NCI-H526 treated with DMSO at 0.1 percent for 48 hours (cell line): ENCODE data around the gene UQCC2.

Source experiments
- DNase-seq: peaks from one replicate; lab custom pipeline; 2025; lab: John Stamatoyannopoulos, UW

UQCC2 gene

DNA sequence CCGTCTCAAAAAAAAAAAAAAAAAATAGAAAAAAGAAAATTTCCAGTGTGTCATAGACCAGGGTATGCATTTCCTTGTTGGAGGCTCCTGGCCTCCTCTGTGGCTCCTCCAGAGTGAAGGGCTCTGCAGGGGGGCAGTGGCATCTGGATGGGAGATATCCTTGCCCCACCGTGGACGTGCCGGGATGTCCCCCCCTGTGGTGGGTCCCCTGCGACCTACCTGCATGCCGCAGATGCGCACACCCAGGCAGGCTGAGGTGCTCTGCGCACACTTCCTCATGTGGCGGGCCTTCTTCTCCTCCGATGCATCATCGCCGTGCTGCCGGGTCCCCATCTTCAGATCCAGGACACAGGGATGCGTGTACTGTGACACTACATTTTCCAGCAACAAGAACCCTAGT lies 13.7 kb upstream of the UQCC2 start:
- no peak for DNase-seq

DNA sequence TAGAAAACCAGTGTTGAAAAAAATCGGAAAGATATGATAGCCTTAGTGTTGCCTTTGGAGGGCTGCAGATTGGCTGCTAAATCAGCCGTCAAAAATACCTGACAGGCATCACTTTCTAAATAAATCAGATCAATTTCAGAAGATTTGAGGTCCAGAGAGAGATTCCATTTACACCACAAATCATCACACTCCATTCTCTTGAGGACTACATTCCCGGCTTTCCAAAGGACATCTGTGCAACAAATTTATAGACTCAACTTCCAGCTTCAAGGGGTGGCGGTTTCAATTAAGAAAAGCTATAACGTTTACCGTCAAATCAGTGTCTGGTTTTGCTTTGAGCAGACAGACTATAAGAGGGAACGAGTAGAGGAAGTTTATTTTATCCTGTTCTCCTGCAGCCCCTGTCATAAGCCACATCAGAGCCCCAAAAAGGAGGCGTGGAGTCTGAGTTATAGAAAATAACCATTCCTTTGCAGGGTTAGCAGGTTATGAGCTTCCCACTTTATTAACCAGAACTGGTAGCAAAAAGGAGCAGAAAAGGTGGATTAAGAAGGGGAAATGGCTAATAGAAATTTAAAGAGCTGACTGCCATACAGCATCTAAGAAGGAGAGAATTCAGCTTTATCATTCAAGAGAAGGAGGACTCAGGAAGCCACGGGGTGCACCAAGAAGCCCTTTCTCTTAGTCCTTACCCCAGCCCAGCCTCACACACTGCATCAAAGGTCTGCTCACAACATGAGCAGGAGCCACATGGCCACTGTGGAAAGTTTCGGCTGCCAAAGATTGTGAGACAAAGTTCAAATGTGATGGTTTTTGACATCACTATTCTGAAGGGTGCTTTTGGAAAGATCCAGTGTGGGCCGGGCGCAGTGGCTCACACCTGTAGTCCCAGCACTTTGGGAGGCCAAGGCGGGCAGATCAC lies 12.9 kb upstream of the UQCC2 start:
- DNase-seq, result no peak

DNA sequence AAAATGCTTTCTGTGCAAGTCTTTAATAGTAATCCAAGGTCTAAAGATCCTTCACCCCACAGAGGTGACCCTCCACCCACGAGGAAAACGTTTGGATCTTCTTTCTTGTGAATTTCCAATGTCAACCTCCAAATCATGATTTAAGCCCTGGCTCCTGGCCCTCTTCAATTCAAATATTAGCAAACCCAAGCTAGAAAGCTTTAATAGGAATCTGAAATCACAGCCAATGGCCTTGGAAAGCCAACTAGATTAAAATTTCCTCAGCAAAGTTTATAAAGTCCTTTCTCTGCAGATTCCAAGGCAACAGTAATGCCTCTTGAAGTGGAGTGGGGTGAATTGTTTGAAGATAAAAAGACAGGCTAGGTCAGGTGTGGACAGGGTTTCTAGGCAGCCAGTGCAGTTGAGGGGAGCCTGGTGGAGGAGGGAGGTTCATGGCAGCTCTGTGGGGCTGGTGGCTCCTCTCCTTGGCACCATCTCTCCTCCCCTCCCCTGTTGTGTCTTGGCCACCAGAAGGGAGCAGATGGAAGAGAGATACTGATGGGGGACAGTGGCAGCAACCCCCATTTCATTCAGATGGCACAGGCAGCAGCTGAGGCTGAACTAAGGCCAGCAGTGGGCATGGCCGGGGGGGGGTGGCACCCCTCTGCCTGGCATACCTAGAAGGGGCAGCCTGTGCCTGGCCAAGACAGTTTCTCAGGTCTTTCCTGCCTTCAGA lies 12.0 kb upstream of the UQCC2 start:
- DNase-seq, result no peak

DNA sequence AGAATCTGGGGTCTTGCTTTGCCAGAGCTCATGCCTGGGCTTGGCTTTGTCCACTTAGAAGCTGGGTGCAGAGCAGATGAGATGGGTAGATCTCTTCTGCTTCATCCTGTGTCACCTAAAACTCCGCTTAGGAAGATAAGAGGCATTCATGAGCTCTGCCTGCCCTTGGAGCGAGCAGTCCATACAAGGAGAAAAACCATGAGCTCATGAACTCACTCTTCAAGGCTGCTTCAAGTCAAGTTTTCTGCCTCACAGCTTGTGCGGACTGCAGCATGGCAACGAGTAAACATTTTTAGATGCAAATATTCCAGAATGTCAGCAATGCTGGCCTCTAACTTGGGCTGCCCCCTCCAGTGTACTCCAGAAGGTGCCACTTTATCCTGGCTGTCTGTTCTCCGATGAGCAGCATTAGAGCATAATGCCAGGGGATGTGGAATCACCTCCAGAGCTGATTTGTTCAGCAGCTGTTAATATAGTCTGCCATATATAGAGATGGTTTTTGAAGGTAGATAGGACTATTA lies 10.7 kb upstream of the UQCC2 start:
- DNase-seq, result peak; percentile 21

DNA sequence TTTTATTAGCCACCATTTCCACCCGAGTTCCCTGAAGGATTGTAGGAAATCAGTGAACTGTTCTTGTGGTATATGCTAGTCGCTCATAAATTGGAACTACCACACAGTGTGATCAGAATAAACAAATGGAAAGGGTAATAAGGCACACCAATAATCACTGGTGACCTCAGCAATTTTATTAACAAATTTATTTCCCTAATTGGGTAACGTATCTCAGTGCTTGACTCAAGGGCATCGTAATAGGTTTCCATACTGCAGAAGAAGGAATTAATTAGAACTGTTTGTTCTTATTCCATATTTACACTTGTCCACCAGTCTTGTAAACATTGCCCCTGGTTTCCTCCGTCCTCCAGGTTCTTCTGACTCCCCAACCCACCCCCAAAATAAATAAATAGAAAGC lies 10.0 kb upstream of the UQCC2 start:
- DNase-seq, result peak; percentile 96

DNA sequence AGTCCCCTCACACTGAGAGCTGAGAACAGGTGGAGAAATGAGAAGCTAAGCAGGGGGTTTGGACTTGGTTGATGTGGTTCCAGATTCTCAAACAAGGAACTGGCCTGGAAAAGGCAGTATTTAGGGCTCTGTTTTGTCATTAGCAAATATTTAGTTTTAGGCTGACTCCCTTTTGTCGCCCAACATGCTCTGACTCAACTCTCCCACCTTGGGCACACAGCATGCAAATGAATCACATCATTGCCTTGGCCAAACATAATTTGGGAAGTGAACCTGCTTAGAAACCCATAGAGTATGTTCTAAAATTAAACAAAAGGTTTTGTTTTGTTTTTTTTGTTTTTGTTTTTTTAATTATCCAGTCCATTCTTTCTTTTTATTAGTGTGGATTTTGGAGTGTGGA lies 9.5 kb upstream of the UQCC2 start:
- DNase-seq, result no peak

DNA sequence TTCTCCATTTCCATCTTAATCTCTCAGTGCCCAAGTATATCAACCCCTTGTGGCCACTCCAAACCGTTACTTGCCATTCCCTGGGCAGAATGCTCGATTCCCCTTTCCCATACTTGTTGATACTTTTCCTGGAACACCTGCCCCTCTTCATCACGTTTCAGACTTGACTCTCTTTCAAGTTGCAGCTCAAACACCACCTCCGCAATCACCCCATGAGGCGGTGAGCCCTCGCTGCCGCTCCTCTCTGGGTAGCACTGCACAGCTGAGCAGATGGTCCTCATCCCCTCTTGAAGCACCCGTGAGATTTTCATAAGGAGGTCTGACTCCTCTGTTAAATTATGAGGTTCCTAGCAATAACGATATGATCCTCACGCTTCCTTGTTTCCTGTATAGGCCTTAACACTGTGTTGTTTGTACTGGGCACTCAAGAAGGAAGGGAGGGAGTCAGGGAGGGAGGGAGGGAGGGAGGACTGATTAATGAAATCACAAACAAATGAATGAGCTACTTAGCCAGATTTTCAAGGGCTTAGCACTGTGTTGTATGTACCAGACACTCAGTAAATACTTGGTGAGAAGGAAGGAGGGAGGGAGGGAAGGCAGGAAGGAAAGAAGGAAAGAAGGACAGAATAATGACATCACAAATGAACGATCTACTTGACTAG lies 8.0 kb upstream of the UQCC2 start:
- DNase-seq, result no peak

DNA sequence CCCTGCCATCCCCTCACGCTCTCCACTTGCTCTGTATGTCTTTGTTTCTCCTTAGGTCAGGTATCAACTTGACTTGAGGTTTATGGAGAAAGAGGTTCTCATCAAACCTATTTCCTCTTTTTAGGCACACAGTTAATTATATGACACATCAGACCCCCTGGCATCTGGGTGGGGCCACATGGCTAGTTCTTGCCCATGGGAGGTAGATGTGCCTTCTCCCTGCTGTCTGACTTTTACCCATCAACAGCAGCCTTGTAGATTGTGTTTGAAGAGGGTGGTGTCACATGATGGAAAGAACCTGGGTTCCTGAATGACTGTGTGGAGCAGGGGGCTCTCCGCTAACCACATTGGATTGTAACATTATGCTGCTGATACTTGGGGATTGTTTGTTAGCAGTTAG lies 7.2 kb upstream of the UQCC2 start:
- no peak for DNase-seq

DNA sequence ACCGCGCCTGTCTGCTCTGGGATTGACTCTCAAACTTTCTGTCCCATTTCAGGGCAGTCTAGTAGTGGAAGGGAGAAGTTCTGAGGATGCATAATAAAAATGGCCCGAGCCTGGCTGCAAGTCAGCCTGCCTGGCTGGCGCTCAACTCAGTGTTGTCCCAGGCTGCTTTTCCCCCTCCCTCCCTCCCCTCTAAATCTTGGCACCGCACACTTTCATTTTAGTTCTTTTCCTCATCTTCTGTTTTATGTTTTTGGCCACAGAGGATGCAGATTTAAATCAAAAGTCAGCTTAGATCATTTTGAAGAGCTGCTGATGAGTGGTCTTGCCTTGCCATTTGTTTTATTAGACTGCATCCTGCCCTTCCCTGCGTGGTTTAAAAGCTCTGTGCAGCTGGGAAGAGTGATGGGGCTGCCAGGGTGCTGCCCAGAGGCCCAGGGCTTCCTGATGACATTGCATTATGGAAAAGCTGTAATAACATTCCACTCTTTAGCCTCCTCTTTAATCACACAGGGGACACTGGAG lies 6.5 kb upstream of the UQCC2 start:
- no peak for DNase-seq

DNA sequence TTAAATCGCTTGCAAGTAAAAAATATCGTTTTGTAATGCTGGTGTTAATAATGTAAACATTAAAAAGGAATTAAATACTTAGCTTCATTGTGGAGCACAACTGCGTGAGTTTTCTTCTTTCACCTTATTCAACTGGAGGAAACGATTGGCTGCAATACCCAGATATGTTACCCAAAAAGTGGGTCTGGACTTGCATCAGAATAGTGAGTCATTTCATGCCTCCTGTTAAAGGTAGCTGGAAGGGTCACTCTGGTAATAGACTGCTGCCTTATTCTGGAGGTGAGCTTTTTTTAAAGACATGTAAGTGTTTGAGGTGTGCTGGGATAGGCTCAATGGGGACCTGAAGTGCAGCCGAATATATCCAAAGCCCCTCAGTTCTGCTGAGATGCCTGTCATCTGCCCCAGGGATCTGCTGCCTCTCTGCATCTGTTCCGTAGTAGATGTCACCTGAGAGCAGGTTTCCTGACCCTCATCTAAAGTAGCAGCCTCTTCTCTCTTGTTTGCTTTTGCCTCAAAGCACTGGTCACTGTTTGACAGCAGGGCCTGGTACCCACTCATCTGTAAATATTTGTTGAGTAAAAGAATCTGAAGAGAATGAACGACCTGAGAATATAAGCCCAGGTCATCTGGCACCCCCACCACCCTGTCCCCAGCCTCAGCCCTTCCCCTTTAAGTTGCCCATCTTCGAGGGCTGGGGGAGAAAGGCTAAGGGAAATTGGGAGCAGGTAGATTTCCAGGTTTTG lies 5.6 kb upstream of the UQCC2 start:
- DNase-seq, result no peak

DNA sequence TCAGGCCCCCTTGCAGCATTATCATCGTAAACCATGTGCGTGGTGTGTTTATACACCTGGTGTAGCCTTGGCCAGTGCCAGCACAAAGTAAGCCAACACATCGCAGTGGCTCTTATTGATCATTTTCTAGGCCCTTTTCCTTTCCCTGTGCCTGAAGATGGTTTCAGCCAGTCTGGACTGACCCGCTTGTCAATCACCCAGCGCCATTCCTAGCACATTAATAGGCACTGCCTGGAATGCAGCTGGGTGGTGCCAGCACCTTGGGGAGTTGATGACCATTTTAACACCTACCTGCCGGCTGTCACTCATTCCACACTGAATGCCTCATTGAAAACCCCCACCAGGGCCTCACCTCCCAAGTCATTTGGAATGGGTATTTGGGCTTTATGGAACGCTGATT lies 4.9 kb upstream of the UQCC2 start:
- no peak for DNase-seq

DNA sequence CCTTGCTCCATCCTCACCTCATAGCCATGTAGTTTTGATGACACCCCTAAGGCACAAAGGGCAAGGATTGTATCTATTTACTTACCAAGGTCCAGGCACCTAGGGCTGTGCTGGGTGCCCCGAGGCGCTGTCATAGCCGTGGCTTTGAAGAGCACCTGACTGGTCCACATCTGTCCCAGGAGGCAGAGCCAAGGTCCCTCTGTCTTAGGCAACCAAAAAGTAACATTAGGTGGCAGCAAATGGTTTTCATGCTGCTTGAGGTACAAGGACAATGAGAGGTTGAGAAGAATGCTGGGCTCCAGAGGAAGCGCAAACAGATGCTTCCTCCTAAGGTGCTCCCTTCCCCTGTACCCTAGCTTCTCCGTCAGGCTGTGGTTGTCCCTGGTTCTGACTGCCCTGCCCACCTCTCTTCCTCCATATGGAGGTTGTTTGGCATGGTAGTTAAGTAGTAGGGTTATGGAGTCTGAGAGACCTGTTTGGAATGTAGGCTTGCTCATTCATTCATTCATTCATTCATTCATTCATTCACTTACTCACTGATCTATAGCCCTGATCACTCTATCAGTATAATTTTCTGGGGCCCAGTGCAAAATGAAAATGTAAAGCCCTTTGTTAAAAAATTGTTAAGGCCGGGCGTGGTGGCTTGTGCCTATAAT lies 3.0 kb upstream of the UQCC2 start:
- DNase-seq, result no peak

DNA sequence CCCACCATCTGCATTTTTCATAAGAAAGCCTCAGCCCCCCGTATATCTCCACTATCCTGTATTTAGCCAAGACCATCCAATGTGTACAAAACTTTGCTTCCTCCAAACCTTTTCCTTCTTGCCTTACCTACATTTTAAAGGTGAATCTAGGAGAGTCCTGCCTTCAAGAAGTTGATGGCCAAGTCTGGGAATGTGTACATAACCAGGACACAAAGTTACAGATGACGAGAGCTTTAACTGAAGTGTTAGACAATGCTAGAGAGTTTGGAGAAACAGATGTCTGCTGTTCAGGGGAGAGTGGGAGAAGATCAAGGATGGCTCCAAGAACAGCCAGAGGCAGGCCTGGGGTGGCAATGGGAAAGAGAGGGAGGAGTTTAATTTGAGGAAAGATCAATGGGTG lies 2.3 kb upstream of the UQCC2 start:
- DNase-seq, result no peak

DNA sequence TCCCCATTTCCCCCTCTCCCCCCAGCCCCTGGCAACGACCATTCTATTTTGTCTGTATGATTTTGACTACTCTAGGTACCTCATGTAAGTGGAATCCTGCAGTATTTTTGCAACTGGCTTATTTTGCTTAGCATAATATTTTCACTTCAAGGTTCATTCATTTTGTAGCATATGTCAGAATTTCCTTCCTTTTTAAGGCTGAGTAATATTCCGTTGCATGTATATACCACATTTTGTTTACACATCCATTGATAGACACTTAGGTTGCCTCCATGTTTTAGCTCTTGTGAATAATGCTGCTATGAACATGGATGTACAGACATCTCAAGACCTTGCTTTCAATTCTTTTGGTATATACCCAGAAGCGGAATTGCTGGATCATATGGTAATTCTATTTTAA lies 1.4 kb upstream of the UQCC2 start:
- no peak for DNase-seq

DNA sequence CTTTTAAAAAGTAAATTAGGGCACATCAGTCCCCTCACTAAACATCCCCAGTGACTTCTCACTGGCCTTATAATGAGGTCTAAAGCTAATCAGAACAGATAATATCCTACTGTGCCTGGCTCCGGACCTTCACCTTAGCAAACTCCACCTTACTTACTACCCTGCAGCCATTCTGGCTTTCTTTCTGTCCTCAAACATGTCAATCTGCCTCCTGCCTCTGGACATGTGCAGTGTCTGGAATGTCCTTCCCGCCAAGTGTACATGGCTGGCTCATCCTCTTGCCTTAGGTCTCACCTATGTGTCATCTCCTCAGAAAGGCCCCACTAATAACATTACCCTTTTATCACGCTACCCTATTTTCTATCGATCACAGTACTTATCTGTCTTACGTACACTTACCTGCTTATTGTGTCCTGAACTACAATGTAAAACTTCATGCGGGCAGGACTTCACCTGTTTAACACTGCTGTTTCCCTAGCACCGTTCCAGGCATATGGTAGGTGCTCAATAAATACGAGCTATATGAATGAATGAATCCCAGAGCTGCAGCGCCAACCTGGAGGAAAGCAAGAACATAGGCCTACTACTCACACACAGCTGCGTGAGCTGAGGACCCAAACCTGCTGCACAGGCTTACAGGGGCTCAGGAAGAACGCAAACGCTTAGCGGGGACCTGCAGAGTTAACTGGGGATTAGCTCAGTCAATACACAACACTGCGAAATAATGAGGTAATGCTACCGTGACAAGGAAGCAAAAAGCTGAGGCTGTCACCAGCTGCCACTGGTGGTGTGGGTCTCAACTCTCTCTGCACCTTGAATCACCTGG lies 991 bp downstream of the UQCC2 start:
- no peak for DNase-seq

DNA sequence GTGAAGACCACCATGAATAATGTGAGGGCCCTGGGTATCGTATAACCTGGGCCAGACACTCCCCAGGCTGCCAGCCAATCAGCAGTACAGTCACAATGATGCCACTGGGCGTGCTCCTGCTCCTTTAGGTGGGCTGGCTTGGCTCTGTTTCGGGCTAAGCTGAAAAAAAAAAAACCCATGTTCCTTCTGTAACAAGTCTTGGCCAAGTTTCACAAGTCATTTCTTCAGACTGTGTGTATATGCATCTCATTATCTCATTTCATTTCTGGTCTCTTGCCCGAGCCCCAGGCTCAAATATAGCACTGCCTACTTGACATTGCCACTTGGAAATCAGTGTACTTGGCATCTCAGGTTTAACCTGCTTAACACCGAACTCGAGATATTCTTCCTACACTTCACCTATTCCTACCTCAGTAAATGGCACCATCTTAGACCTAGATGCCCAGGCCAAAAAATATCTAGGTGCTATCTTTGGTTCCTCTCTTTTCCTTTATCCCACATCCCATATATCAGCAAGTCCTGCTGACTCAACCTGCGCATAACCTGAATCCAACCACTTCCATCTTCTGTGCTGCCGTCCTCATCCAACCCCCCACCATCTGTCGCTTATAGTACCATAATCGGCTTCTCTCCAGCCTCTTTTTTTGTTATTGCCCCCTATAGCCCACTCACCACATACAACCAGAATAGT lies 1.8 kb downstream of the UQCC2 start:
- no peak for DNase-seq

DNA sequence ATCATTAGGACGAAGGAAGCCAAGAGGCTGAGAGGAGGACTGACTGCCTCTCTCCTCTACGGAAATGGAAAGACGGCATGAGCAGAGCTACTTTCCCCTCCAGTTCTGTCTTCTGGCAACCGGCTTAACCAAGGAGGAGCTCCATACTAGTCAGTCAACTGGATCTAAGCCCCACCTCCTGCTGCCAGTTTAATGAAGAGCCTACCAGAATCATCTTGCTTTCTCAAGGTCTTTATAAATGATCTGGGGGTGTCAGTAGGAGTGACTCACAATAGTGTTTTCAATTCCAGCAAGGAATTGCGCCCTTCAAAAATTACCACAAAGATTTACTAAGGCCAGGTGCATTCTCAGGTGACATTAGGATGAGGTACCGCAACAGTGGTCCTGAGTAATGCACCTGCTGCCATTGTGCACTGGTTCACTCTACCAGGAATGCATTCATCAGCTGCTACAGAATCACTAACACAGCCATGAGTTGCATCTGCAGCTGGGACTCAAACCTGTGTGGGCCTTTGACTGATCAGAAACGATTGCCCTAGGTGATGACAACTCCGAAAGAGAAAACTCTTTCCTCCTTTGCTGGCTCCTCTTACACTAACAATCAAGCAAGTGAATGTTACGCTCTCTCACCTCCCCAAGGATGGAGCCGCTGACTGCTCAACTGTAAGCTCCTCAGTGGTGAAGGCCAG lies 2.8 kb downstream of the UQCC2 start:
- no peak for DNase-seq

DNA sequence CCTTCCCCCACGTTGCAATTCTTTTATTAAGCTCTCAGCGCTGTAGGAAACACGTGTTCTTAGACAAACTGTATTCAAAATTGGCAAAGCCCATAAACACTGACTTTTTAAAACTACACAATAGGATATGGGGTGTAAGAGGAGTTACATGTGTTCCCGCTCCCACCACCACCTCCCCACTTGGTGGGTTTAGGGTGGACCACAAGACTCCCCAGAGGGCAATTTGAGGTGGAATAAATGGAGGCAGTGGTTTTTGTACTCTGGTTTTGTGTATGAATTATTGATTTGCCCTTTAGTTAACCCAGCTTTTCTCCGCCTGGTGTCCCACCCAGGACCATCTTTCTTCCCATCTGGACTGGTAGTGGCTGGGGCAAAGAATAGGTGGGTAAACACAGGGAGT lies 3.7 kb downstream of the UQCC2 start:
- DNase-seq, result no peak
